Islet precursor cell (in vitro differentiated cells): ENCODE data around the gene L3MBTL3.
"Not testable (repeated sequence)": the region's sequence is repeated elsewhere in the genome, so short reads cannot be mapped to it uniquely, and the experiment has no call there.

ENCODE experiments used
- DNase-seq: peaks from one replicate; pipeline ENCODE4 v3.0.0-alpha.2; 2018

The L3MBTL3 gene

GRCh38 chr6:130090796-130091195 lies 72.4 kb downstream of the L3MBTL3 start:
- no peak for DNase-seq

- DNase-seq: no peak
Observed at GRCh38 chr6:130093546-130093945, 75.2 kb downstream of the L3MBTL3 start.

- no peak for DNase-seq
Observed at GRCh38 chr6:130098317-130098716, 79.9 kb downstream of the L3MBTL3 start.

- no peak for DNase-seq
Observed at GRCh38 chr6:130099119-130099518, 80.7 kb downstream of the L3MBTL3 start.

GRCh38 chr6:130105996-130106704 lies 87.8 kb downstream of the L3MBTL3 start:
- DNase-seq: no peak

- no peak for DNase-seq
Observed at GRCh38 chr6:130107710-130108109, 89.3 kb downstream of the L3MBTL3 start.

- no peak for DNase-seq
Observed at GRCh38 chr6:130111031-130111430, 92.7 kb downstream of the L3MBTL3 start.

GRCh38 chr6:130113201-130113710 lies 94.9 kb downstream of the L3MBTL3 start:
- DNase-seq: no peak

- DNase-seq: no peak
Observed at GRCh38 chr6:130115036-130115435, 96.7 kb downstream of the L3MBTL3 start.

GRCh38 chr6:130116273-130116672 lies 97.9 kb downstream of the L3MBTL3 start:
- DNase-seq: no peak

GRCh38 chr6:130117187-130117701 lies 98.9 kb downstream of the L3MBTL3 start:
- not testable (repeated sequence) for DNase-seq

- no peak for DNase-seq
Observed at GRCh38 chr6:130118236-130118635, 99.9 kb downstream of the L3MBTL3 start.

GRCh38 chr6:130119211-130119610 lies 100.8 kb downstream of the L3MBTL3 start:
- DNase-seq: no peak

- DNase-seq: no peak
Observed at GRCh38 chr6:130120731-130121130, 102.3 kb downstream of the L3MBTL3 start.

- no peak for DNase-seq
Observed at GRCh38 chr6:130122243-130122642, 103.9 kb downstream of the L3MBTL3 start.

- DNase-seq: no peak
Observed at GRCh38 chr6:130127195-130127594, 108.8 kb downstream of the L3MBTL3 start.

- no peak for DNase-seq
Observed at GRCh38 chr6:130128326-130128725, 109.9 kb downstream of the L3MBTL3 start.

GRCh38 chr6:130129762-130130246 lies 111.4 kb downstream of the L3MBTL3 start:
- no peak for DNase-seq

GRCh38 chr6:130132286-130132701 lies 113.9 kb downstream of the L3MBTL3 start:
- no peak for DNase-seq

GRCh38 chr6:130134582-130134981 lies 116.2 kb downstream of the L3MBTL3 start:
- no peak for DNase-seq

GRCh38 chr6:130136798-130137197 lies 118.4 kb downstream of the L3MBTL3 start:
- no peak for DNase-seq

- DNase-seq: no peak
Observed at GRCh38 chr6:130138116-130138908, 119.9 kb downstream of the L3MBTL3 start.

GRCh38 chr6:130138909-130139242 lies 120.5 kb downstream of the L3MBTL3 start:
- DNase-seq: no peak

GRCh38 chr6:130140084-130140483 lies 121.7 kb downstream of the L3MBTL3 start:
- no peak for DNase-seq
